GM15510 (cell line): ENCODE data around the gene KRTAP10-10.

Experiments
- POLR2A ChIP-seq: IDR thresholded peaks from 3 replicates; pipeline ENCODE4 v1.6.1; 2011; ENCODE audit warnings: borderline replicate concordance; ENCODE audit not compliant: insufficient read length; ENCODE audit errors: extremely low read depth

The KRTAP10-10 gene

DNA sequence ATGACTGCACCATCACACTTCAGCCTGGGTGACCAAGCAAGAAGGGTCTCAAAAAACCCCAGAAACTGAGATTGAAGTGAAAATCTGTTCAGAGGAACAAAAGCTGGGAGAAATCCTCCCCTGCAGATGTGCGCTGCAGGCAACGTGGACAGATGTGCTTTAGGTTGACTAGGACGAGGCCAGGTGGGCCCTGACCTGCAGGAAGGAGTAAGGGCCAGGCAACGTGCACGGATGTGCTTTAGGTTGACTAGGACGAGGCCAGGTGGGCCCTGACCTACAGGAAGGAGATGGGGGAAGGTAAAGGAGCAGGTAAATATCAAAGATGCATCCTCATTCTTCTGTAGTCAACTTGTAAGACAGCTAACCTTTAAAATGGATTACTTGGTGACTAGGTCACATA lies 47.3 kb downstream of the KRTAP10-10 start:
- TF ChIP-seq POLR2A = no peak

DNA sequence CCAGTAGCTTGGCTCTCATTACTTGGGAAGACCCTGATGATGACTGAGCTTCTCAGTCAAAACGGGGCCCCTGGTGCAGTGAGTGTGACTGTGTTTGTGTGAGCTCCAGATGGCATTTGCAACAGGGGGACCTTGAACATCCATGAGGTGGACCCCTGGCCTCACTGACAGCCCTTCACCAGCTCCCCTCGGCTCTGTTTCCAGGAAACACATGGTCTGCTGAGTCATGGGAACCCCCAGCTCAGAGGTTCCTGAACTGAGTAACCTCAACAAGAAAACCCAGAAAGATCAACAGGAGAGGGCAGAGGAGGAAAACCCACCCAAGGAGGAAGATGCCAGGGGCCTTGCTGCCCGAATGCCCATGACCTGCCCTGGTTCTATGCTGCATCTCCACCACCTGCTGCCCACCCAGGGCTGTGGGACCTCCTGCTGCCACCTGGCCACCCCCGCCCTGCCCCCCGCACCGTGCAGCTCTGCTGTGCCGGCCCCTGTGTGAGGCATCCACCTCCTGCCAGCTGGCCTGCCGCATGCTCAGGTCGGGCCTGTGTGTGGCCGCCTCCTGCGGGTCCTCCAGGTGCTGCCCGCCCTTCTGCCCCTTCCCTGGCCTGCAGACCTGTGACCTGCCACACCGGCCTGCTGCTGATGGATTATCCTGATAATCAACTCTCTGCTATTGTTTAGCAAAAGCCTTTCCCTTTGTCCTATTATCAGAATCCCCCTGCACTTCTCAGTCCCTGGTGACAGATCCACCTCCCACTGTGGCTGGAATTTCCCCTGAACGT lies 49.0 kb downstream of the KRTAP10-10 start:
- no peak for TF ChIP-seq POLR2A

DNA sequence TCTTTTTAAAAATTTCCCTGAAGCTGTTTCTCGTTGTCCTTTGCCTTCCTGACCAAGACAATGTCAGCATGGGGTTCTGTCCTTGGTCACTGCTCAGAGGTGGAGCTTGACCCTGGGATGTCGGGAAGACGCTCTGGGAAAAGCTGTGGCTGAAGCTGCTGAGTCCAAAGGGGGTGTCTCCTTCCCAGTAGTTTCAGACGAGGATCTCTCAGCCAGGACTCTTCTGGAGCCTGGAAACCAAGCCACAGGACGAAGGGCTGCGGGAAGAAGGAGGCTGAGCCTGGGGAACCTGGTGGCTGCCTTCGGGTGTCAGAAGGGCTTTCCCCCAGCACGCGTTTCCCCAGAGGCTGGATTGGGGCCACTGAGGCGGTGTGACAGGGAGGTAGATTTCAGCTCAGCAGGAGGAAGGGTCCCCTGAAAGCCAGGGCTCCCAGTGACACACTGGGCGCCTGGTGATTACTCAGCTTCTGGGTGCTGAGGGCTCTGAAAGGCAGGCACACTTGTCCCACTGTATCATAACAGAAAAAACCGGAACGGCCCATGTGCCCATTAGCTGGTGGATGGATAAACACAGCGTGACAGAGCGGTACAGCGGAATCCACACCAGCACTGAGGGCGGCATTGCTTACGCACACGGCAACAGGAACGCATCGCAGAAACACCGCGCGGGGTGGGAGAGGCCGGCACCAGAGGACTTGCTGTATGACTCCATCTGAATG lies 49.8 kb downstream of the KRTAP10-10 start:
- TF ChIP-seq POLR2A = no peak

DNA sequence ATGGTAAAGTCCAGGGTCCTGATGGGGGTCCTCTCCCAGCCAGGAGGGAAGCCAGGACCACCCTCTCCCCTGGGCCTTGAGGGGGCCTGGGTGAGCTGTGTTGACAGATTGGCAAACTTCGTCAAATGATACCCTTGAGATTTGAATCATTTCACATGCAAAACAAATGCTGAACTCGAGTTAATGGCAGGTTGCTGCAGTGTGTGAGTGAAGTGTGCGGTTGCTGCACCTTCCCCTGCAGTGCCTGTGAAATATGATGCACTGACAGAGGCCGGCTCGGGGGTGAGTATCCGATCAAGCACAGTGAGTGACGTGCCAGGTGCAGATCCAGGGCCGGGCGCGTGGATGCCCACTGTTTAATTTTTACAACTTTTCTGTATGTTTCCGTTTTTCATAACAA lies 50.5 kb downstream of the KRTAP10-10 start:
- TF ChIP-seq POLR2A = no peak
